Effector memory CD4-positive, alpha-beta T cell (primary cell): ENCODE results near the gene OSBP.

Experiments used
- DNase-seq, 3 donors: peaks; one replicate each; pipeline ENCODE4 v3.0.0-alpha.2; 2020
- H3K27ac ChIP-seq: 2 replicates; pipeline ENCODE4 v1.7.0; 2013; ENCODE audit warnings: mild to moderate bottlenecking, low read length, moderate library complexity; ENCODE audit not compliant: insufficient read depth, poor library complexity, severe bottlenecking
- H3K27me3 ChIP-seq: replicated peaks from 2 replicates; pipeline ENCODE4 v1.7.0; 2013; ENCODE audit warnings: mild to moderate bottlenecking, low read length; ENCODE audit not compliant: insufficient read depth, control insufficient read depth, poor library complexity, severe bottlenecking
- H3K36me3 ChIP-seq: 2 replicates; pipeline ENCODE4 v1.7.0; 2013; ENCODE audit warnings: mild to moderate bottlenecking, low read length, moderate library complexity; ENCODE audit not compliant: control insufficient read depth, insufficient read depth
- H3K4me1 ChIP-seq: 2 replicates; pipeline ENCODE4 v1.7.0; 2013; ENCODE audit warnings: low read length, mild to moderate bottlenecking; ENCODE audit not compliant: control insufficient read depth, insufficient read depth, poor library complexity, severe bottlenecking
- H3K4me3 ChIP-seq: 2 replicates; pipeline ENCODE4 v1.7.0; 2013; ENCODE audit warnings: low read length, low read depth, mild to moderate bottlenecking; ENCODE audit not compliant: insufficient read depth, poor library complexity, severe bottlenecking
- H3K9me3 ChIP-seq: 2 replicates; pipeline ENCODE4 v1.7.0; 2013; ENCODE audit warnings: mild to moderate bottlenecking, low read length, moderate library complexity; ENCODE audit not compliant: control insufficient read depth

OSBP gene

DNA sequence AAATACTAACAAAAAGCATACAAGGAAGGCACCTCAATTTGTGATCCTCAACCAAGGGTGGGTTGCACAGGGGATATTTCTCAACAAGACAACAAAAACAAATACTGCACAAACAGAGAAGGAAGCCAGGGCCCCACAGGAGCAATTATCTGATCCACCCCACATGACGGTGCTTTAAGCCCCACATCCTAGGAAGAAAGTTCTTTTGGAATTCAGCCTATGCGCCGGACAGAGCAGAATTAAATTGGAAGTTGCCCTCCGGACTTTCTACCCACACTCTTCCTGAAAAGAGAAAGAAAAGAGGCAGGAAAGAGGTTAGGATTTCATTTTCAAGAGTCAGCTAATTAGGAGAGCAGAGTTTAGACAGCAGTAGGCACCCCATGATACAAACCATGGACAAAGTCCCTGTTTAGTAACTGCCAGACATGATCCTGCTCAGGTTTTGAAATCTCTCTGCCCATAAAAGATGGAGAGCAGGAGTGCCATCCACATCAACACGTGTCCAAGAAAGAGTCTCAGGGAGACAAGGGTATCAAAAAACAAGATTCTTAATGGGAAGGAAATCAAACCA, 40.6 kb downstream of the OSBP start:
- no peaks in the 10 kb centered on the region for H3K27me3 ChIP-seq
- no peaks in the 10 kb centered on the region for H3K4me1 ChIP-seq
- no peak overlapping the region for H3K27ac ChIP-seq
- H3K36me3 ChIP-seq: peaks cover 47% of the 10 kb centered on the region
- H3K4me3 ChIP-seq: no peak overlapping the region
- no peaks in the 10 kb centered on the region for H3K9me3 ChIP-seq
- no peak for DNase-seq

DNA sequence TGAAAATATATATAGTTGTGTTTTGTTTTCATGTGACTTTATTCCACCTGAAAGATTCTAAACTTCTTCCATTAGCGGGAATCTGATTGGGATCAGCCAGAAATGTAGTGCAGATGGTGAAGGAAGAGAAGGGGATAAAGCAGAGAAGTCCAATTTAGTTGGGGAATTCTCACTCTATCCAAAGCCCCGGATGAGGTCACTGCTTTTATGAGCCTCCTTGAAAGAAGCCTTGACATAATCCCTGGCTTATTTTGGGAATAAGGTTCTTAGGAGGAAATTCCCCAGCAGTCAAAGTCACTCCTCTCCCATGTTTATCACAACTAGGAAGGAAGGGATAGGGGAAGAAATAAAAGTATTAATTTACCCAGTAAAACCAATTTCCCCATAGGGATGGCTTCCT, 41.1 kb downstream of the OSBP start:
- H3K4me1 ChIP-seq: no peaks in the 10 kb centered on the region
- H3K27me3 ChIP-seq: no peaks in the 10 kb centered on the region
- H3K9me3 ChIP-seq: no peaks in the 10 kb centered on the region
- H3K4me3 ChIP-seq: no peak overlapping the region
- peaks cover 42% of the 10 kb centered on the region for H3K36me3 ChIP-seq
- H3K27ac ChIP-seq: no peak overlapping the region
- DNase-seq: no peak

DNA sequence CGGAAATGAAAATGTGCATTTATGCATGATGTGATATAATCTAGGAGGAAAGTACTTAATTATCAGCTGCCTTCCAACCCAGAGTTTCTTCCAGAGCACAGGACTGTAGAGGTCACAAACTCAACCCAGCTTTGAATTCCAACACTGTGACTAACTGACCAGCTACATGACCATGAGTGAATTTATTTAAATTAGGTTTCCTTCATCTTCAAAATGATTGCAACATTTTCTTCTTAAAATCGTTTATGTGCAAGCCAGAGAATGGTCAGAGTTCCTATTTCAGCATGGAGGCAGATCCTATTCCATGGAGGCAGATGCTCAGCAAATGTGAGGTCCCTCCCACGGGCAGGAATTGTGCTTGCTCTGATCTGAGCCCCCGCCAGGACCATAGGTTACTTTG, 42.4 kb downstream of the OSBP start:
- peaks cover 34% of the 10 kb centered on the region for H3K36me3 ChIP-seq
- H3K4me1 ChIP-seq: no peaks in the 10 kb centered on the region
- H3K27ac ChIP-seq: no peak overlapping the region
- H3K9me3 ChIP-seq: no peaks in the 10 kb centered on the region
- DNase-seq: no peak
- H3K27me3 ChIP-seq: no peaks in the 10 kb centered on the region
- no peak overlapping the region for H3K4me3 ChIP-seq

DNA sequence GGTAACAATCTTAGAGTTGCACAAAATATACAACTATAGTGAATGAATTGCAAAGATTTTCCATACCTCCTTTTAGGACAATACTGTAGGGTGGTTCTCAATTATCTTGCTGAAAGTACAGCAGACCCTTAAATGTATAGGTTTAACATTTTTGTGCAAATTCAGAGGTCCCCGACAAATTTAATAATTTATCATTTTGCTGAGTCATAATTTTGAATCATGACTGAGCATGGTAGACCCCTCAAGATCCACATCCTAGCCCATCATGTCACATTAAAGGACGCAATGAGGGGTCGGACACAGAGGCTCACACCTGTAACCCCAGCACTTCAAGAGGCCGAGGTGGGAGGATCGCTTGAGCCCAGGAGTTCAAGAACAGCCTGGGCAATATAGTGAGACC, 43.5 kb downstream of the OSBP start:
- H3K9me3 ChIP-seq: no peaks in the 10 kb centered on the region
- H3K27ac ChIP-seq: no peak overlapping the region
- H3K4me1 ChIP-seq: no peaks in the 10 kb centered on the region
- no peak overlapping the region for H3K4me3 ChIP-seq
- H3K27me3 ChIP-seq: no peaks in the 10 kb centered on the region
- peaks cover 23% of the 10 kb centered on the region for H3K36me3 ChIP-seq
- DNase-seq: no peak

DNA sequence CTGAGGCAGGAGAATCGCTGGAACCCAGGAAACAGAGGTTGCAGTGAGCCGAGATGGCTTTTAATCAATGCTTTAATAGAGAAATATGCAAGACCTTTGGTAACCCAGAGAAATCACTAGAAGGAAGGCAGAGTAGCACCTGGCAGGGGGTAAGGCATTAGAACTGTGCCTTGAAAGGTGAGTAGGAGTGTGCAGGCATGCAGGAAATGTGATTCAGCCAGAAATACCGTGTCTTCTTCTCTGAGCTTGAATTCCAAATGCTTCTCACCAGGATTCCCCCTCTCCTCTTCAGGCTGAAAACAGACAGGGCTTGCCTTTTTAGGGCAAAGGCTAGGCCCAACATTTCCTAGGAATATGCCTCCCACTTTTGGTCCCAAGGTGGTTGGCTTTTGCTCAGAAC, 53.3 kb downstream of the OSBP start:
- H3K9me3 ChIP-seq: no peaks in the 10 kb centered on the region
- no peak for DNase-seq
- H3K4me3 ChIP-seq: no peak overlapping the region
- H3K4me1 ChIP-seq: peaks cover 7% of the 10 kb centered on the region
- no peaks in the 10 kb centered on the region for H3K36me3 ChIP-seq
- H3K27ac ChIP-seq: no peak overlapping the region
- no peaks in the 10 kb centered on the region for H3K27me3 ChIP-seq

DNA sequence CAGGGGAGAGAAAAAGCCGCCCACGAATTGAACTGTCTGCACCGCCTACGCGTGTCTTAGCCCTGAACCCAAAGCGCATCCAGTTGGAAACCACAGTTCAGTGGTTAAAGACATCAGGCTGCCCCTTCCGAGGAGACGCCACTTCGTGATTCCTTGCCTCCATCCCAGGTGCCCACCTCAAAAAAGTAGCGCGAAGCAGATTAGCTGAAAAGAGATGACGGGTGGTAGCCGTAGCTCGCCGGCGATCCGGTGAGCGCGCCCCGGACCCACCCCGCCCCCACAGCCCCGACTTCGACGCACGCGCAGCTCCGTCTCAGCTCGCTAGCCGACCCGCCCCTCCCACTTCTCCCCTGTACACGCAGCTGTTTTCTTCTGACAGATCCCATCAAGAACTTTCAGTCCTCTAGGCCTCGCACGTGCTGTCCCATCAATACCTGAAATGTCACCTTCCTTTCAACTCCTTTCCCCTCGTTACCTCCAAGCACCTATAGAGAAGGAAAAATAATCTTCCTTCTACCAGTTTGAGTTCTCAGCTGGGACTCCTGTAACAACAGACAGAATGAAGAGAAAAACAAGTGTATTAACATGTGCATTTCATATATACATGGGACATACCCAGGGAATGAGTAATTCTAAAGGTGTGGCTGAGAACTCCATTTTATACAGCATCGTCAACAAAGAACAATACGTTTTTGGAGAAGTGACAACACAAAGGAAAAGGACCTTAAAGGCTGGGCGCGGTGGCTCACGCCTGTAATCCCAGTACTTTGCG, 54.7 kb downstream of the OSBP start:
- peak; percentile 59 to 73 (median 60) for DNase-seq
- Histone ChIP-seq H3K4me3 (peak overlapping the region; percentile 89), H3K27me3 (no peaks in the 10 kb centered on the region), H3K9me3 (no peaks in the 10 kb centered on the region), H3K27ac (peak overlapping the region; percentile 67), H3K4me1 (peaks cover 6% of the 10 kb centered on the region), H3K36me3 (no peaks in the 10 kb centered on the region)

DNA sequence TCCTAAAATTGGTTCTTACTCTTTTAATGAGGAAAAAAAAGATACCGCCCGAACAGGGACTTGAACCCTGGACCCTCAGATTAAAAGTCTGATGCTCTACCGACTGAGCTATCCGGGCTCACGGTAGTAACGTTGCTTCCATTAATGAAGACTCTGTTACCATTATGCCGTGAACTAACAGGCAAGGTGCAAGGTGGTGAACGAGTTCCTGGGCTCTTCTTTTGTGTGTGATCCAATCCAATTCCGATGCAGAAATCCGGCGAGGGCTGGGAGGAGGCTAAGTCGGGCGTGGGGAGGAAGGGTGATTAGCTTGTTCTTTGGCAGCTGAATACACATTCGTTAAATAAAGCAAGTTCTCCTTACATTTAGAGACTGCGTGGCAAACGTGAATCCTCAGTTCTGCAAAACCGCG, 55.3 kb downstream of the OSBP start:
- H3K27me3 ChIP-seq: no peaks in the 10 kb centered on the region
- H3K36me3 ChIP-seq: no peaks in the 10 kb centered on the region
- no peaks in the 10 kb centered on the region for H3K9me3 ChIP-seq
- H3K27ac ChIP-seq: peak overlapping the region; percentile 67
- peak; percentile 58 to 68 (median 66) for DNase-seq
- H3K4me1 ChIP-seq: peaks cover 4% of the 10 kb centered on the region
- H3K4me3 ChIP-seq: peak overlapping the region; percentile 89

DNA sequence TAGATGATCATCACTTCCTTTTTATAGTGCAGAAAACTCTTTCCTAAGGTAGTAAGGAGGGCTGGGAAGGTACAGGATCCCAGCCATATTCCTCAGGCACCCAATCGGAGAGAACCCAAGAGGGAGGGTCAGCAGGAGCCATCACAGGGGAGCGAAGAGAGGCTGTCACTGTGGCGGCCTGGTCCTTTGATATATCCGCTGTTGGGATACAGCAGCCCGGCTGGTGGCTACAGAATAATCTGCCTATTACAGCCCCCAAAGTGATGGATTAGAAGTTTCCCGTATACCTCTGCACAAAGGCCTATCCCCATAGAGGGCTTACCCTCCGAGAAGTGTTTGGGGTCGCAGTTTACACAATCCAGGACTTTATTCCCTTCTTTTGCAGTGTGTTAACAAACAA, 55.7 kb downstream of the OSBP start:
- peak overlapping the region; percentile 67 for H3K27ac ChIP-seq
- no peak for DNase-seq
- no peaks in the 10 kb centered on the region for H3K27me3 ChIP-seq
- H3K9me3 ChIP-seq: no peaks in the 10 kb centered on the region
- peak overlapping the region; percentile 89 for H3K4me3 ChIP-seq
- H3K36me3 ChIP-seq: no peaks in the 10 kb centered on the region
- peaks cover 4% of the 10 kb centered on the region for H3K4me1 ChIP-seq

DNA sequence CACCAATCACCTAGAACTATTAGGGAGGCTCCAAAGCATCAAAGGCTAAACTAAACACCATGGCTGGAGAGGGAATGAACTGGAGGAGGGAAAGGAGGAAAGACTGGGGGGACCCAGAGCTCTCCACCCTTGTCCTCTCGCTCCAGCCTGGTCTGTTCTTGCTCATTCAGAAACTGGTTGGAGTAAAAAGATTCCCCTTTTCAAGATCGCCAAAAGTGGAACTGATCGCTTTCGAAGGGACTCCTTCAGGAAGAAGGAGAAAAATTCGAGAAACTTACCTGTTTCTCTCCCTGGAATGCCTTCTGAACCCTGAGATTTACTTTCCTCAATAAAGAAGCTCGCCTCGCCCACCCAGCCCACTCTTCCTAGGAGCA, 57.3 kb downstream of the OSBP start:
- no peak for DNase-seq
- Histone ChIP-seq H3K36me3 (no peaks in the 10 kb centered on the region), H3K9me3 (no peaks in the 10 kb centered on the region), H3K27ac (no peak overlapping the region), H3K4me1 (peaks cover 4% of the 10 kb centered on the region), H3K4me3 (no peak overlapping the region), H3K27me3 (no peaks in the 10 kb centered on the region)

DNA sequence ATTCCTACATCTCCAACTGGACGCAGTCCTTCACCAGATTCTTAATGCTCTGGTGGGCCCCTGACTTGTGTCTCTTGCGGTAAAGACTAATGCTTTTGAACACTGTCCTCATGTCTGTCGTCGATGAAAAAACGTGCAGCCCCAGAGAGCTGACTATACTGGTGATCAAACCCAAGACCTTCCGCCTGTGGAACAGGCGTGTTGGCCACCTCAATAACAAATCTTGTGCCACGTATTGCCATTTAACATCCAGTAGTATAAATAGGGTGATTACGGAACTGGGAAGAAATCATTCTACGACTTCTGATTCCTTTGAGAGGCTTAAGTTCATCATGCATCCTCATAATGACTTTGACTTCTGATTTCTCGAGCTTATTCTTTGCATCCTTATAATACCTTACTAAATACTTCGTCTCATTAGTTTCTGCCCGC, 58.6 kb downstream of the OSBP start:
- Histone ChIP-seq H3K36me3 (no peaks in the 10 kb centered on the region), H3K4me1 (peaks cover 4% of the 10 kb centered on the region), H3K27me3 (no peaks in the 10 kb centered on the region), H3K4me3 (no peak overlapping the region), H3K27ac (no peak overlapping the region), H3K9me3 (no peaks in the 10 kb centered on the region)
- no peak for DNase-seq
